HepG2 (cell line): ENCODE data around the gene NABP2. TPM values are rescaled to one million over a fixed set of nuclear protein-coding genes. Genes with fewer than 3 reads are reported as not detected.

Source experiments
- CCDC6 ChIP-seq: sonication (generic); formaldehyde crosslinking; IDR thresholded peaks from 2 replicates; pipeline ENCODE4 v1.8.1; 2022; ENCODE audit warnings: mild to moderate bottlenecking, missing genetic modification reagents, moderate library complexity
- GABPB1 ChIP-seq: IDR thresholded peaks from 2 replicates; pipeline ENCODE4 v1.6.1; 2016; ENCODE audit warnings: mild to moderate bottlenecking, missing genetic modification reagents, moderate library complexity, missing compliant biosample characterization
- HOXA5 ChIP-seq: sonication (generic); formaldehyde crosslinking; IDR thresholded peaks from 2 replicates; pipeline ENCODE4 v1.4.0; 2020; ENCODE audit warnings: missing genetic modification reagents
- IRX3 ChIP-seq: sonication (generic); formaldehyde crosslinking; IDR thresholded peaks from 2 replicates; pipeline ENCODE4 v1.8.1; 2023; ENCODE audit warnings: mild to moderate bottlenecking, low read depth, missing genetic modification reagents, borderline replicate concordance
- JUND ChIP-seq: sonication (generic); formaldehyde crosslinking; IDR thresholded peaks from 2 replicates; pipeline ENCODE4 v1.8.0; 2022; ENCODE audit warnings: mild to moderate bottlenecking, missing genetic modification reagents
- MXI1 ChIP-seq: IDR thresholded peaks from 3 replicates; pipeline ENCODE4 v1.6.1; 2012; ENCODE audit warnings: low read depth, low read length, inconsistent platforms, borderline replicate concordance
- MYPOP ChIP-seq: sonication (generic); formaldehyde crosslinking; IDR thresholded peaks from 2 replicates; pipeline ENCODE4 v1.8.1; 2023; ENCODE audit warnings: mild to moderate bottlenecking, moderate library complexity, missing genetic modification reagents
- PRMT3 ChIP-seq: sonication (generic); formaldehyde crosslinking; IDR thresholded peaks from 2 replicates; pipeline ENCODE4 v1.8.1; 2022; ENCODE audit warnings: low read depth, mild to moderate bottlenecking, moderate library complexity, missing genetic modification reagents, borderline replicate concordance
- REL ChIP-seq: sonication (generic); formaldehyde crosslinking; conservative IDR thresholded peaks from 2 replicates; pipeline ENCODE4 v1.8.0; 2022; ENCODE audit warnings: mild to moderate bottlenecking, missing genetic modification reagents, moderate library complexity
- ZNF160 ChIP-seq: sonication (generic); formaldehyde crosslinking; IDR thresholded peaks from 2 replicates; pipeline ENCODE4 v1.8.0; 2022; ENCODE audit warnings: mild to moderate bottlenecking, inconsistent platforms, missing genetic modification reagents
- ZNF333 ChIP-seq: sonication (generic); formaldehyde crosslinking; IDR thresholded peaks from 2 replicates; pipeline ENCODE4 v1.4.0; 2020; ENCODE audit warnings: mild to moderate bottlenecking, missing genetic modification reagents, borderline replicate concordance
- ZNF790 ChIP-seq: sonication (generic); formaldehyde crosslinking; IDR thresholded peaks from 2 replicates; pipeline ENCODE4 v1.8.0; 2022; ENCODE audit warnings: missing genetic modification reagents, mild to moderate bottlenecking, borderline replicate concordance
- ZNF879 ChIP-seq: sonication (generic); formaldehyde crosslinking; IDR thresholded peaks from 2 replicates; pipeline ENCODE4 v1.8.1; 2023; ENCODE audit warnings: missing genetic modification reagents
- polyA plus RNA-seq, 8 experiments: library from polyadenylated mRNA; depleted of rRNA in 3 of 8; stranded (reverse) in 7 of 8; unstranded in 1 of 8; fragments of >200 nt; fragmentation: Illumina TruSeq in 4 of 8; extraction: Trizol in 4 of 8; gene quantifications; 2 replicates each; pipeline versions ENCODE4 v1.2.1 to v1.2.3, GENCODE V29; 2011 to 2016; ENCODE audit warnings: low read depth in 4 of 8, missing spikeins in 1 of 8, mixed read lengths in 1 of 8; ENCODE audit not compliant: insufficient read depth in 1 of 8
- total RNA-seq, 5 experiments: library from RNA; depleted of rRNA; stranded (reverse); fragments of >200 nt; fragmentation: Illumina TruSeq; extraction: Trizol; gene quantifications; 2 replicates each; pipeline ENCODE4 v1.2.3, GENCODE V29; 2016; ENCODE audit warnings: low read depth in 1 of 5
- TF ChIP-seq, protein P1 (sequence below), 2 experiments: sonication (generic) in 1 of 2; formaldehyde crosslinking in 1 of 2; IDR thresholded peaks; 2 replicates each; pipeline versions ENCODE4 v1.6.1 to v1.9.0; 2014 to 2022; ENCODE audit warnings: antibody characterized with exemption in 1 of 2, borderline replicate concordance in 1 of 2, inconsistent platforms in 1 of 2, low read depth in 1 of 2, missing genetic modification reagents in 1 of 2
- TF ChIP-seq, protein P2 (sequence below): sonication (generic); formaldehyde crosslinking; IDR thresholded peaks from 2 replicates; pipeline ENCODE4 v1.8.0; 2023; ENCODE audit warnings: mild to moderate bottlenecking, missing genetic modification reagents
- TF ChIP-seq, protein P3 (sequence below): sonication (generic); formaldehyde crosslinking; IDR thresholded peaks from 2 replicates; pipeline ENCODE4 v1.4.0; 2020; ENCODE audit warnings: missing genetic modification reagents

Gene NABP2
- total and polyA plus RNA-seq, 2 of the 13 experiments (the other 11 are each of a cell fraction or from before 2014, with no cell fraction given): 33.2 to 35.5 TPM

DNA sequence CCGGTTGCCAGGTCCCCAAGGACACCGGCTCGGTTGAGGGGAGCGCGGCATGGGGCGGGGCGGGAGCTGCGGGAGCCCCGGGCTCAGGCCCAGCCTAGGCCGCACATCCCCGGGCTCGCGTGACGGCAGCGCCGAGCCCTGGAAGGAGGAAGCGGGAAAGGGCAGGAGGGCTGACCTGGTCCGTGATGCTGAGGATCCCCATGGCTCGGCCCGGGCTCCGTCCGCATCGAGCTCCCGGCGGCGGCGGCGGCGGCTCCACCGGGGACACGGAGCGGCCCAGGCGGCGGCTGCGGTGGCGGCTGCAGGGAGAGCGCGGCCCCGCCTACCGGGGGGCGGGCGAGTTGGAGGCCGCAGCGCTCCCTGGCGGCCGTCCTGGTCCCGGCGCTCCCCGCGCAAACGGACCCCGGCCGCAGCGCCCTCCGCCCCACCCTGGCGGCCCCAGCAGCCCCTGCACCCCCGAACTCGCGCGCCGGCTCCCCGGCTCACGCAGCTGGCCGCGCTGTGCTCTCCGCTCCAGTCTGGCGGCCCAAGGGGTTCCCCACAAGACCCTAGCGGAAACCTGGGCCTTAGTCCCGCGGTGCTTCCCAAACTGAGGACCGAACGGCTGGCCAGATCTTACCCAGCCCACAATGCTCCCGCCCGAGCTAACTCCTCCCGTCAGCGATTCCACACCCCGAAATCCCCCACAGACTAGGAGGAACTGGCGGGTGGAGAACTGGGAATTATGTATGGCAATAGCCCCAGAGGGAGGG, 34.1 kb downstream of the NABP2 start, which contains the start of gene ANKRD52 (continued):
- TF ChIP-seq, protein P1, sequence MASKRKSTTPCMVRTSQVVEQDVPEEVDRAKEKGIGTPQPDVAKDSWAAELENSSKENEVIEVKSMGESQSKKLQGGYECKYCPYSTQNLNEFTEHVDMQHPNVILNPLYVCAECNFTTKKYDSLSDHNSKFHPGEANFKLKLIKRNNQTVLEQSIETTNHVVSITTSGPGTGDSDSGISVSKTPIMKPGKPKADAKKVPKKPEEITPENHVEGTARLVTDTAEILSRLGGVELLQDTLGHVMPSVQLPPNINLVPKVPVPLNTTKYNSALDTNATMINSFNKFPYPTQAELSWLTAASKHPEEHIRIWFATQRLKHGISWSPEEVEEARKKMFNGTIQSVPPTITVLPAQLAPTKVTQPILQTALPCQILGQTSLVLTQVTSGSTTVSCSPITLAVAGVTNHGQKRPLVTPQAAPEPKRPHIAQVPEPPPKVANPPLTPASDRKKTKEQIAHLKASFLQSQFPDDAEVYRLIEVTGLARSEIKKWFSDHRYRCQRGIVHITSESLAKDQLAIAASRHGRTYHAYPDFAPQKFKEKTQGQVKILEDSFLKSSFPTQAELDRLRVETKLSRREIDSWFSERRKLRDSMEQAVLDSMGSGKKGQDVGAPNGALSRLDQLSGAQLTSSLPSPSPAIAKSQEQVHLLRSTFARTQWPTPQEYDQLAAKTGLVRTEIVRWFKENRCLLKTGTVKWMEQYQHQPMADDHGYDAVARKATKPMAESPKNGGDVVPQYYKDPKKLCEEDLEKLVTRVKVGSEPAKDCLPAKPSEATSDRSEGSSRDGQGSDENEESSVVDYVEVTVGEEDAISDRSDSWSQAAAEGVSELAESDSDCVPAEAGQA (IDR thresholded peaks at IDR 0.05; ENCODE audit: low read depth): no peak
- TF ChIP-seq, protein P1 (CRISPR knock-in tag; IDR thresholded peaks at IDR 0.05; ENCODE audit: borderline replicate concordance): peak; percentile 66; the same call in 1 of the 2 replicates
- TF ChIP-seq JUND (0 out of 2 replicates have a peak, but pooled peaks have one; percentile 42), REL (CRISPR knock-in tag) (0 out of 2 replicates have a peak, but pooled peaks have one; percentile 61), HOXA5 (0 out of 2 replicates have a peak, but pooled peaks have one; percentile 52), CCDC6 (CRISPR knock-in tag) (peak; percentile 56), ZNF879 (CRISPR knock-in tag) (peak; percentile 77; the same call in 1 of the 2 replicates), MXI1 (peak; percentile 47; the same call in 1 of the 3 replicates), PRMT3 (0 out of 2 replicates have a peak, but pooled peaks have one; percentile 23), ZNF333 (CRISPR knock-in tag) (peak; percentile 90; the same call in 1 of the 2 replicates), IRX3 (CRISPR knock-in tag) (no peak), MYPOP (peak; percentile 49), ZNF790 (CRISPR knock-in tag) (peak; percentile 38; the same call in 1 of the 2 replicates), GABPB1 (CRISPR knock-in tag) (peak; percentile 63; the same call in 1 of the 2 replicates), ZNF160 (CRISPR knock-in tag) (0 out of 2 replicates have a peak, but pooled peaks have one; percentile 63)
- TF ChIP-seq, protein P2, sequence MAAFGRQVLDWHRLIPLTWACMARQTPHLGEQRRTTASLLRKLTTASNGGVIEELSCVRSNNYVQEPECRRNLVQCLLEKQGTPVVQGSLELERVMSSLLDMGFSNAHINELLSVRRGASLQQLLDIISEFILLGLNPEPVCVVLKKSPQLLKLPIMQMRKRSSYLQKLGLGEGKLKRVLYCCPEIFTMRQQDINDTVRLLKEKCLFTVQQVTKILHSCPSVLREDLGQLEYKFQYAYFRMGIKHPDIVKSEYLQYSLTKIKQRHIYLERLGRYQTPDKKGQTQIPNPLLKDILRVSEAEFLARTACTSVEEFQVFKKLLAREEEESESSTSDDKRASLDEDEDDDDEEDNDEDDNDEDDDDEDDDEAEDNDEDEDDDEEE (CRISPR knock-in tag): no peak
- TF ChIP-seq, protein P3, sequence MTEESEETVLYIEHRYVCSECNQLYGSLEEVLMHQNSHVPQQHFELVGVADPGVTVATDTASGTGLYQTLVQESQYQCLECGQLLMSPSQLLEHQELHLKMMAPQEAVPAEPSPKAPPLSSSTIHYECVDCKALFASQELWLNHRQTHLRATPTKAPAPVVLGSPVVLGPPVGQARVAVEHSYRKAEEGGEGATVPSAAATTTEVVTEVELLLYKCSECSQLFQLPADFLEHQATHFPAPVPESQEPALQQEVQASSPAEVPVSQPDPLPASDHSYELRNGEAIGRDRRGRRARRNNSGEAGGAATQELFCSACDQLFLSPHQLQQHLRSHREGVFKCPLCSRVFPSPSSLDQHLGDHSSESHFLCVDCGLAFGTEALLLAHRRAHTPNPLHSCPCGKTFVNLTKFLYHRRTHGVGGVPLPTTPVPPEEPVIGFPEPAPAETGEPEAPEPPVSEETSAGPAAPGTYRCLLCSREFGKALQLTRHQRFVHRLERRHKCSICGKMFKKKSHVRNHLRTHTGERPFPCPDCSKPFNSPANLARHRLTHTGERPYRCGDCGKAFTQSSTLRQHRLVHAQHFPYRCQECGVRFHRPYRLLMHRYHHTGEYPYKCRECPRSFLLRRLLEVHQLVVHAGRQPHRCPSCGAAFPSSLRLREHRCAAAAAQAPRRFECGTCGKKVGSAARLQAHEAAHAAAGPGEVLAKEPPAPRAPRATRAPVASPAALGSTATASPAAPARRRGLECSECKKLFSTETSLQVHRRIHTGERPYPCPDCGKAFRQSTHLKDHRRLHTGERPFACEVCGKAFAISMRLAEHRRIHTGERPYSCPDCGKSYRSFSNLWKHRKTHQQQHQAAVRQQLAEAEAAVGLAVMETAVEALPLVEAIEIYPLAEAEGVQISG (CRISPR knock-in tag): peak; percentile 62; the same call in 1 of the 2 replicates
